Bone marrow (tissue), 2 donors: ENCODE measurements around the gene ZFHX2.

Experiments used
- DNase-seq, 2 donors: peaks; one replicate each; lab custom pipeline; 2025; lab: John Stamatoyannopoulos, UW

The ZFHX2 gene

DNA sequence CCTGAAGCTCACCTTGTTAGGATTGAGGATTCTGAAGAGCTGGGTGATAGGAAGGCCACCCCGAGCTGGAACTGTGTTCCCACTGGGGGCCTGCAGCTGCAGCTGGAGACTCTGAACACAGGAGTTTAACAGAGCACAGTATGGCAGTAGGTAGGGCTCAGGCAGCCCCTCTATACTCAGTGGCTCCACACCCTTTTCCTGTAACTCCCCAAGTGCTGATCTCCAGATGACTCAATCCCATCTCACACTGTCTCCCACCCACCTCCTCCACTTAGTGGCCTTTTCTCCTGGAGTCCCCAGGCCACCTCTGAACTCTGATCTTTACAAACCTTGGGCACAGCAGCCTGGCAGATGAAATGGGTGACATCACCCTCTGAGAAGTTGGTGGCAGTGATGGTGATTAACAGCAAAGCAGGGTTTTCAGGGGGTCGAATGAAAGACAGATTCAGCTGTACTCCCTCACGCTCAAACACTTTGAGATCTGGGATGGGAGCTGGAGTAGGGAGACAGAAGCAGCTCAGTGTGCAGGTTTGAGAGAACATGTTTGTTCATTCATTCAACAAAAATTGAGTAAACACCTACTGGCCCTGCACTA is 8.5 kb upstream of the ZFHX2 start:
- no peak for DNase-seq

DNA sequence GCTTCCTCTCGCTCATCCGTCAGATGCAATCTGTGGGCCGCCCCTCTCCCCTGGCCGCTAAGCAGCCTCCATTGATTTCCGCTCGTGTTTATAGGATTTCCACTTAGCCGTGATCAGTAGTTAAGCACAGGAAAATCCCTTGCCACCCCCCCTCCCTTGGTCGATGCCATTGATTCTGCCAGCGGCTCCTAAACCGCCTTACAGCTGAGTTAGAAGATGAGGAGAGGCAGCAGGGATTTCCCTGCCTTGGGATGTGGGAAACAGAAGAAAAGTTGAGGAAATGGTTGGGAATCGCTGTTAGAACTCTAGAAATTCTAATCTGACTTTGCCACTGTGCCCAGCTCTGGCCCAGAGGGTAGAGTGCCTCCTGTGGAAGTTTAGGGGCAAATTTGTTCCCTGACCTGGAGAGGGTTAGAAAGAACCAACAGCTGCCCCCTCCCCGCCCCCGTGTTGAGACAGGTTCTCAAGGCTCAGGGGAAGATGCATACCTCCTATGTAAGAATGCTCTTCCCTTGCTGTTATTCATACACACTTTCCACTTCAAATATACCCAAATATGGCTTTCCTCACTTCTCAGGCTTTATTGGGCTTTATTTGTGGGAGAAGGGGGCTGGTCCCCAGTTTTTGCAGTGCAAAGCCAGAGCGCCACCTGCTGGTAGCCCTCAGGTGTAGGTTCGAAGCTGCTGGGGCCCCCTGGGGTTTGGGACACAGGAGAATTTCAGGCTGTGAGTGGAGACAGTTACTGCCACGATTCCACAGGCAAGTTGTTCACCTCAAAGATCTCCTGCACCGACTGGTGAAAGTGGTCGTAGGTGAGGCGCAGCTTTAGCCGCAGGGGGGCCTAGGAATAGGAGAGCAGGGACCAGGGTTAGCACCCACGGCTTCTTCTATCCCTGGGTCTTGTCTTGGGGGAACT is 7.7 kb upstream of the ZFHX2 start:
- peak; percentile 14 to 18 for DNase-seq

GRCh38 chr14:23558346-23559009 is 6.9 kb upstream of the ZFHX2 start:
- DNase-seq = no peak

- DNase-seq = no peak
Observed at GRCh38 chr14:23557946-23558345, 6.4 kb upstream of the ZFHX2 start.

GRCh38 chr14:23557521-23557920 is 6.0 kb upstream of the ZFHX2 start:
- no peak for DNase-seq

GRCh38 chr14:23556700-23557440 is 5.3 kb upstream of the ZFHX2 start:
- DNase-seq = no peak

- DNase-seq = peak; percentile 78 to 92
Observed at GRCh38 chr14:23555882-23556699, 4.5 kb upstream of the ZFHX2 start, which contains the start of gene THTPA. THTPA (plus strand) TSS chr14:23556271; CDS start chr14:23556758, 487 bp downstream.

GRCh38 chr14:23555533-23555881 is 3.9 kb upstream of the ZFHX2 start:
- no peak for DNase-seq

DNA sequence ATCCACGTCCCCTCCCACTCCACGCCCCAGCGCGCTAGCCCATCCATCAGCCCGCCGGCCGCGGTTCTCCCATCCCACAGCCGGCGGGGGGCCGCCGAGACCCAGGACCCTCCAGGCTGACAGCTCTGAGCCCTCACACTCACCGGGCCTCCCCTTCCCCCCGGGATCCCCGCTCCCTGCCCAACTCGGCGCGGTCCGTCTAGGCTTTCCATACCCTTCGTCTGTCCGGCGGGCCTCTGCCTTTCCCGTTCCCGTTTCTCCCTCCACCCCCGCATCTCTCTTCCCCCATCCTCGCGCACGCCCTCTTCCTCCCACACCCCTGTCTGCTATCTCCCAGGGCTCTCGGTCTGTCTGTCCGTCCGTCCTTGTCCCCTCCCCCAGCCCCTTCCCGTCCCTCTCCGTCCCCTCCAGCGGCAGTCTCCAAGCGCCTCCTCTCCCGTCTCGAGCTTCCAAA is 726 bp downstream of the ZFHX2 start:
- DNase-seq = no peak

GRCh38 chr14:23550131-23550811 is 1.3 kb downstream of the ZFHX2 start:
- no peak for DNase-seq

DNA sequence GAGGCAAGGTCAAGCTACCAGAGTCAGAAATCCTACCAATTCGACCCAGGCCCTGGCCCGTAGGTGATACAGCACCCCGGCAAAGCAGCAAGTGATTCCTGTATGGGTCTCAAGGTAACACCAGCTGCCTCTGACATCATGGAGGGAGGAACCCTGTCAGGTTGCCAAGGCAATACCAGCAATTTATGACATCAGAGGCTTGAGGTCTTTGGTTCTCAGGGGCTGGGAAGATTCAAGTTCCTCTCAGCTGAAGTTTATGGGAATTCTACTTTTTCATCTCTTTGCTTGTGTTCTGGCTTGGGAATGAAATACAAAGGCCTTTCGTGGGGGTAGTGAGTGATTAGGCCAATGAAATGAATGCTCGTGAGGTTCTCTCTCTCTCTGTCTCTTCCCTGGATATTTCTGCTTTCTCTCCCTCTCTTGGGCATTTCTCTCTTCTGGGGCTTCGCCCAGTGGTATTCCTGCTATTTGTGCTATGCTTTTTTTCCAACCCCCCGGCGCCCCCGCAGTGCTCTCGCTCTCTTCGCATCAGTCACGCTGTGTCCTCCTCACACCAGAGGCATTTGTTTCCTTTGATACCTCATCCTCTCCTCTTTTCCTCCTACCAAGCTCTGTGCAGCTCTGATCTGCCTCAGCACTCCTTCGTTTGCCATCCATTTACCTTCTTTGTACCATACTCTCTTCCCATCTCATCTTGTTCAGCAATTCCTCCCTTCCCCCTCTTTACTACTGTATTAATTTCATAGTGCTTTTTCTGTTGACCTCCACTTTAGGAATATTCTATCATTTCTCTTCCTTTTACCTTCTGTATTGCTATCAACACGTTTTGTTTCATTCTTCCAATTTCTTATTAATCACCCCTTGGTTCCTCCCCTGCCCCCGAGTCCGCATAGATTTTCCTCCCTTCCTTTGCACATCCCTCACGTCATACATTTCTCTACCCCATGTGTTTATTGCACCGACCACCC is 2.9 kb downstream of the ZFHX2 start:
- no peak for DNase-seq

- DNase-seq = no peak
Observed at GRCh38 chr14:23547924-23548323, 3.6 kb downstream of the ZFHX2 start.

DNA sequence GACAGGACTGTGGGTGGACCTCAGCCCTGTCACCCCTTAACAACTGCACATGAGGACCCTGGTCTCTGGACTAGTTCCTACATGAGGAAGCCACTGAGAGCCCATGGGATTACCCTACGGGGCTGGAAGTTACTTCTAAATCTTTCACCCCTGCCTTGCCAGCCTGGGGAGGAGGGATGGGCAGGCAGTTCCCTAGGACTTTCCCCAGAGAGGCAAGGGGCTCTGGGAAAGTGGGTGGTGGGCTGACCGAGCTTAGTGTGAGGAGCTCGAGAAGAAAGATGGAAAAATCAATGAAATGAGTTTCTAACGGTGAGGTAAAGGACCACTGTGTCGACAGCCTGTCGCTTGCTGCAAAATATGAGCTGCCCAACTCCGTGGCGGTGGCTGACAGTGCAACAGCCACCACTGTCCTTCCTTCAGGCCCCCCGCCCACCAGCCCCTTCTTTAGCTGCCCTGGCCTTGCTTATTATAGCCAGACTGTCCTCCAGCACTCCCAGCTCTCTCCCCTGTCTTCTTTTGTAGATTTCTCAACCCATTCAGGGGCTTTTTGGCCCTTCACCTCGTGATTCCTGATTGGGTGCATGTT is 5.0 kb downstream of the ZFHX2 start:
- DNase-seq = no peak

DNA sequence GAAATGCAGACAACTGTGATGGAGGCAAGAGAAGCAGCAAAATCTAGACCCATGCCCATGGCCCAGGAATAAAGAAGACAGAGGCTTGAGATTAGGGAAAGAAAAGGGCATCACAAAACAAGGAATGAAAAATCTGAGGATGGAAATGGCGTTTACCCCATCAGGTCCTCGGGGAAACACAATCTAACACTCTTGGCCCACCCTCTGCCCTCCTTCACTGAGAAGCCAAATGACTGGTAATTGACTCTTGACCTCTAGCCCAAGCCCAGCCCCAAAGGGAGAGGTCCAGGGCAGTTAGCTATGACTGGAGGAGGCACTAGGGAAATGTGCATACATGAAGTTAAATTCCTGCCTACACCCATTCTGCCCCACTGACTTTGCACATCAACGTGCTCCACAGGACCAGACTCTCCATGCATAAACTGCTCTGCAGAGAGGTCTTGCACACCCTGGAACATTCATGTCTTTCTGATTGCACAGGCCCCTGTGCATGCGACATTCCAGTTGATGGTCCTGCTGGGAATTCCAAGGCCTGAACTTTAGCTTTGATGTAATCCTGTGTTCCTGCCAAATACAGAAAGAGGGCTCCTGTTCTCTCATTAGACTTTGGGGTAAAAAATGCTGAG is 5.7 kb downstream of the ZFHX2 start:
- no peak for DNase-seq

GRCh38 chr14:23544511-23545447 is 6.8 kb downstream of the ZFHX2 start:
- DNase-seq = no peak

DNA sequence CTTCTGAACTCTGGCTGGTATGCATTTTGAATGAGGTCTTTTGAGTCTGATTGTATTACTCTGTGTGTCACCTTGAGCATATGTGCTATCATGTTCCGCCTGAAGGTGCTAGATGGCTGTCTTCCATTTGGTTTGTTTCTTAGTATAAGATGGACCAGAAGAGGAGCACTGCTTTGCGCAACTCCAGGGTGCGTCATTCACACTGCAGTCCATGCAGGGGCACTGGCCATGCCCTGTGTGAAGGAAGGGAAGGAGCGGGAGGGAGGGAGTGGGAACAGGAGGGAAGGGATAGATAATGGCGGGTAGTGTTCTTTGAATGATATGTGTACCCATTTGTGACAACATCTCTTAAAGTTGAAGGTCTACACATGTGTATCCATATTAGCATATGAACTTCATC is 8.2 kb downstream of the ZFHX2 start:
- DNase-seq = no peak

GRCh38 chr14:23542261-23542660 is 9.3 kb downstream of the ZFHX2 start:
- DNase-seq = no peak

DNA sequence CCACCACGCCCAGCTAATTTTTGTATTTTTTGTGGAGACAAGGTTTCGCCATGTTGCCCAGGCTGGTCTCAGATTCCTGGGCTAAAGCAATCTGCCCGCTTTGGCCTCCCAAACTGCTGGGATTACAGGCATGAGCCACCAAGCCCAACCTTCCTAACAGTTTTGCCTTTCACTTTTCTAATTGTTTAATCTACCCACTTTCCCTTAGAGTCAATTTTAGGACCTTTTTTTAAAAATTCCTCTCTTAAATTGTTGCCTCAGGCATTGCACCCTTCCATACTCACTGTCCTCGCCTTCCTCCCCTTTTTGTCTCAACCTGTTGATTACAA is 11.5 kb downstream of the ZFHX2 start:
- DNase-seq = no peak
